HG03135 (cell line): ENCODE data around the gene CENPM.
A peak's percentile ranks its signal among the peaks of the same experiment; 100 is the strongest.

Experiments used
- ATAC-seq: cut with Tn5 transposase; IDR thresholded peaks from one replicate; pipeline ENCODE4 v1.9.1; 2021; ENCODE audit warnings: mild to moderate bottlenecking, moderate library complexity; ENCODE audit not compliant: unreplicated experiment

CENPM gene

GRCh38 chr22:41946629-41947423 lies at the start of gene CENPM:
Gene CENPM, minus strand, starts transcription at chr22:41947152. Its CDS starts 76 bp downstream, at chr22:41947076.
- peak; percentile 78 for ATAC-seq

GRCh38 chr22:41995211-41995610 lies 48.3 kb upstream of the CENPM start:
- ATAC-seq: no peak

GRCh38 chr22:41992496-41992895 lies 45.5 kb upstream of the CENPM start:
- ATAC-seq: no peak

GRCh38 chr22:41991111-41991510 lies 44.2 kb upstream of the CENPM start:
- no peak for ATAC-seq

- no peak for ATAC-seq
Observed at GRCh38 chr22:41989246-41989645, 42.3 kb upstream of the CENPM start.

- no peak for ATAC-seq
Observed at GRCh38 chr22:41987276-41987675, 40.3 kb upstream of the CENPM start.

GRCh38 chr22:41983513-41984405 lies 36.8 kb upstream of the CENPM start:
- ATAC-seq: no peak

- no peak for ATAC-seq
Observed at GRCh38 chr22:41982865-41983264, 35.9 kb upstream of the CENPM start.

GRCh38 chr22:41979423-41980250 lies 32.7 kb upstream of the CENPM start:
- no peak for ATAC-seq

- ATAC-seq: no peak
Observed at GRCh38 chr22:41978732-41979131, 31.8 kb upstream of the CENPM start.

GRCh38 chr22:41976961-41977566 lies 30.1 kb upstream of the CENPM start:
- ATAC-seq: no peak

GRCh38 chr22:41976070-41976901 lies 29.3 kb upstream of the CENPM start:
- no peak for ATAC-seq

- ATAC-seq: no peak
Observed at GRCh38 chr22:41975299-41976069, 28.5 kb upstream of the CENPM start.

- ATAC-seq: no peak
Observed at GRCh38 chr22:41974691-41975290, 27.8 kb upstream of the CENPM start.

GRCh38 chr22:41971431-41971830 lies 24.5 kb upstream of the CENPM start:
- ATAC-seq: no peak

- no peak for ATAC-seq
Observed at GRCh38 chr22:41970601-41971000, 23.6 kb upstream of the CENPM start.

- no peak for ATAC-seq
Observed at GRCh38 chr22:41969110-41969646, 22.2 kb upstream of the CENPM start, which contains the start of gene SEPTIN3. Gene SEPTIN3, plus strand, starts transcription at chr22:41969443. Its CDS starts 2,050 bp downstream, at chr22:41971493.

- ATAC-seq: no peak
Observed at GRCh38 chr22:41968601-41969000, 21.6 kb upstream of the CENPM start.
